Measurements from ENCODE around the gene CASP4.

DNA sequence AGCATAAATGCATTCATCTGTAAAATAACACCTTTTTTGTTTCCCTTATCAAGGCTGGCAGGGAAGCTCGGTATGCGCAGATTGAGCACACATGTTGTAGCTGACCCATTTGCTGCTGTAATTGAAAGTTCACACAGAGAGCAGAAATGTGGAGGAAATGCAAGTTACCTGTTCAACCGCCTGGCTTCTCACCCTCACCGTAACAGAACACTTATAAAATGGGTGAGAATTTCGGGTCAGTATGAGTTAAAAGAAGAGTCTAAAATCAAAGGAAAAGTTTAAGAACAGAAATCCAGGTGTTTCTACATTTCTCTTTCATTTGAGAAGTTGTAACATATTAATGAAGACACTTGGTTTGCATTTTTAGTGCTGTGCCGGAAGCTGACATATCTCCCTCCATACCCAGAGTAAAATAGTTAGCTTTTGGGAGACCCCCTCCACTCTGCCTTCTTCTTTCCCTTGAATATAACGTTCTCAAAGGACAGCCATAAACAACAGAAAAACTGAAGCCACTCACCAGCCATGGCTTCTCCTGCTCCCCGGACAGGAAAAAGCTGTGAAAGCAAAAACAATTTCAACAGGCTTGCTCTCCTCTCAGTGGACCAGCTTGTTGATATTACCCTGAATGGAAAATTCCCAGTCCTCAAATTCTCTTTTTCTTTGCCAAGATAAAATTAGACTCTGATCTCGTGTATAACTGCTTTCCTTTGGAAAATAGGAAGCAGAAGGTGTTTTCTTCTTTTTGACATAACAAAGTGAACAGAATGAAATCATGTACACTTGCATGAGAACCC lies 70.3 kb downstream of the CASP4 start, which contains the start of gene CASP12:
- TF ChIP-seq CTCF (IDR thresholded peaks at IDR 0.05 in 8 of 11, conservative IDR thresholded peaks at IDR 0.05 in 3 of 11) (peak in 1 of 11 experiments; percentile 11), POLR2A (IDR thresholded peaks at IDR 0.05) (no peak), POLR2AphosphoS5 (IDR thresholded peaks at IDR 0.05) (no peak)
